ENCODE data around the gene SCARF2.

GRCh38 chr22:20428496-20429253 lies 8.9 kb downstream of the SCARF2 start:
- no peak for TF ChIP-seq POLR2A (IDR thresholded peaks at IDR 0.05)
- TF ChIP-seq EP300 (IDR thresholded peaks at IDR 0.05) = no peak
